SKM-1 (cell line): Measurements from ENCODE around the gene NEIL3.

Source experiments
- DNase-seq: peaks from one replicate; lab custom pipeline; 2025; ENCODE audit not compliant: unreplicated experiment; lab: John Stamatoyannopoulos, UW

NEIL3 gene

DNA sequence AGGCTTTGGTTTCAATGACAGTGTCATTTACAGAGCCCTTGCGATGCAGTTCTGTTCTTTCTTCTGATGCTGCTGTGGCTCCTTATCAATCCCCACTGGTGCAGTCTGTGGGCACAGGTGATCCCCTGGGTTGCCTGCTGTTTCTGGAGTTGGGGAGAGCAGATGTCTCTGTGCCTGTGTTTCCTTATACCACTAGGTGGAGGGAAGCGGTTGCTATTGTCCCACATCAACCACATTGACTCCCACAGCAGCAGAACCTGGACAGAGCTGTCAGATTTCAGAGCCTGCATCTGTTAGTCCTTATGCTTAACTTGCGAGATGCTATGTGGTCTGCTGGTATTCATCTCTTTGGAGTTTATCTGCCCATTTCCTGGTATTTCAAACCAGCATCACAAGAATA lies 57.7 kb downstream of the NEIL3 start:
- no peak for DNase-seq

DNA sequence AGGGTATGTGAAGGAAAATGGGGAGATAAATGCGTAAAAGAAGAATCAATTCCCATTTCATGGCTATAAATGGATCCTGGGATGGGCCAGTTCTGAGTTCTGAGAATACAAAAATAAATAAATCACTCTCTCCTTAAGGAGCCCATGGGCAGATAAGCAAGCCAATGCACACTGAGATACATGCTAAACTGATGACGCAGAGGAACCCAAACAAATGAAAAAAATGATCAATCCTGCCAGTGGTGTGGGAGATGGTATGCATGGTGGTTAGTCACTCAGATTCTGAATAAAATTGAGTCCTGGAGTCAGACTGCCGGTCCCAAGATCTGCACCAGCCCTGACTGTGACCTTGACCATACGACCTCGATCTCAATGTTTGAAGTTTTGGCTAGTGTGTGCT lies 59.7 kb downstream of the NEIL3 start:
- no peak for DNase-seq

GRCh38 chr4:177371461-177371860 lies 61.8 kb downstream of the NEIL3 start:
- DNase-seq, result no peak

- no peak for DNase-seq
Measured at GRCh38 chr4:177374966-177375365, 65.3 kb downstream of the NEIL3 start.

GRCh38 chr4:177375372-177375771 lies 65.7 kb downstream of the NEIL3 start:
- DNase-seq, result no peak

DNA sequence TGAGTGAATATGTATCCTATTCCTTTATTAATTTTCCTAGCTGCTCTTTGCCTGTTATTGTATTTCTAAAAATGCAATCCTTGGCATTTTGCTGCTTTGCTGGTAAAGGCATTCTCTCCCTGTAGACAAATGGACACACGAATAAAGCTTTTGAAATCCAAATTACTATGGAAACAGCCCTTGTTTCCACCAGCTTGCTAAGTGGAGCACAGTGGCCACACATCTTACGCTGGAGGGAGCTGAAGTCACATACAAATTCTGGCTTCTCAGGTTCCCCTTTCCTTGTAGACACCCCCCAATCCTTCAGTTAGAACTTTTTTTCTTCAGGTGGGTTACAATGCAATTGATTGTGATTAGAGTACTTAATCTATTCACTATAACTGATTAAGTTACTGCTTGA lies 66.3 kb downstream of the NEIL3 start:
- DNase-seq, result no peak

- DNase-seq, result no peak
Measured at GRCh38 chr4:177380730-177381287, 71.1 kb downstream of the NEIL3 start.

DNA sequence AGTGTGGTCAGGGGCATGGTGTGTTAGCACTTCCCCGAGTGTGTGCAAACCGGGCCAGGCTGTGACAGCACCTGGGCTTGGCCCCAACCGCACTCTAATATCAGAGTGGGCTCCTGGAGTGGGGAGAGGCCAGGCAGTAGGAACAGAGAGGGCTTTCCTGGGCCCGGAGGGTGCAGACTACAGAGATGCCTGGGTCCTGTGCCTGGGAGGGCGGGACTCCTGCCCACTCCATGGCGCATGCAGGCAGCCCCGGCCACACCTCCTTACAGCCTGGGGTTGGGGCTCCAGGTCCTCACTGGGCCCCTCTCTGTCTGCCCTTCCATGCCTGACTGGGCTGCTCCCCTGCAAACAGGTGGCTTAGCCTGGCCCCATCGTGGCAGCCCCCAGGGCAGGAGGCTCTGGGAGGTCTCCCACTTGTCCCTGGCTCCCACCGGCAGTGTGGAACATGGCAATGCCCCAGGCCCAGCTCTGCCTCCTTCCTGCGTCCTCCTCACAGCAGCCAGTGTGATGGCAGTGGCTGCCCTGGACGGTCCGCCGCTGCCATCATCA lies 72.2 kb downstream of the NEIL3 start:
- no peak for DNase-seq

GRCh38 chr4:177384856-177385397 lies 75.3 kb downstream of the NEIL3 start:
- no peak for DNase-seq

- no peak for DNase-seq
Measured at GRCh38 chr4:177385576-177386277, 76.1 kb downstream of the NEIL3 start.

DNA sequence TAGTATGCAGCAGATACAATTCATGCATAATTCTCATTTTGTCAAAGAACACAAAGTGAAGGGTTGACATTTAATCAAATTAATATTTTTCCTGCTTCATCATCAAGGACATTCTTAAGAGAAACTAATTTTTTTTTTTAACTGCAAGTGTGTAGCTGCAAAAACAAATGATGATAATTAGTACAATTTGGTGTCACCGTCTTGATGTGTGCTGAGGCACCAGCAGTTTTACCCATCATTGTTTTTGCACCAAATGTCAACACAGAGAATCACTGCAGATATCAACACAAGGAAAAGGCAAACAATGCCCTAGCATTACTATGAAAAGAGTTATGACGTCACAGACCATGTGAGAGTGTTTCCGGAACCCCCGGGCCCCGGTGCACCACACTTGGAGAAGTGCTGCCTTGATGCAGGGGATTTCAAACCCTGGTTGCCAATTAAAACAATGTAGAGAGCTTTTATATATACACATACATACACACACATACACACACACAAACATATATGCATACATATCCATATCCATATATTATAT lies 76.7 kb downstream of the NEIL3 start:
- no peak for DNase-seq

DNA sequence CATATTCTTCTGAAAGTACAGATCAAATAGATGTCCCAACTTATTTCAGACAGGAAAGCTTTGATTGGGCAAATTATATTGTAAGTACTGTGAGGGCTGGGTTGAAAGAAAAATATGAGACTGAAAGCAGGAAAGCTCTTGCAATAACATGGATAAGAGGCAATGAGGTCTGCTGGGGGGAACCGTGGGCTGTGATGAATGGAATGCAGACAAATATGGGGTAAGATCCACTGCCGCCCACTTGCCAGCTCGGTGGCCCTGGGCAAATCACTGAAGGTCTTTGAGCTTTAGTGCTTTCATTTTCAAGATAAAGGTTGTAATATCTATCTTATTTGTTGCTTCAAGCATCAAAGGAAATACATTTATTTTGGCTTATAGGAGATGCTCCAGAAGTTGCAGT lies 81.6 kb downstream of the NEIL3 start:
- DNase-seq, result no peak

GRCh38 chr4:177391953-177392352 lies 82.3 kb downstream of the NEIL3 start:
- DNase-seq, result no peak

DNA sequence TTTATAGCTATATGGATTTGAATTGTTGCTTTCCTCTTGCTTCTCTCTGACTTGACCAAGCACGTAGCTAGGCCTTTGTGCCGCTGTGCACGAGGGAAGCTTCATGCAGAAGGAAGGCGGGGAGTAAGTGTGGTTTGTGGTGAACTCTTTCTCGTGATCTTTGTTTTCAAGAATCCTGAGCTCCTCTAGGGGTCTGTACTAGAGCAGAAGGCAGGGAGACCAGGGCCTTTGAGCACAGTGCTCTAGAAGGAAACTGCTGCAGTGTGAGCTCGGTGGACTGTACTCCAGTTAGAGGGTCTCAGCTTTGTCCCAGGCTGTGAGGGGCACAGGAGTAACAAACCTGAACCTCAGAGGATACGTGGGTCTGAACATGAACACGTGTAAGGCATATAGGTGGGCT lies 83.6 kb downstream of the NEIL3 start:
- no peak for DNase-seq

DNA sequence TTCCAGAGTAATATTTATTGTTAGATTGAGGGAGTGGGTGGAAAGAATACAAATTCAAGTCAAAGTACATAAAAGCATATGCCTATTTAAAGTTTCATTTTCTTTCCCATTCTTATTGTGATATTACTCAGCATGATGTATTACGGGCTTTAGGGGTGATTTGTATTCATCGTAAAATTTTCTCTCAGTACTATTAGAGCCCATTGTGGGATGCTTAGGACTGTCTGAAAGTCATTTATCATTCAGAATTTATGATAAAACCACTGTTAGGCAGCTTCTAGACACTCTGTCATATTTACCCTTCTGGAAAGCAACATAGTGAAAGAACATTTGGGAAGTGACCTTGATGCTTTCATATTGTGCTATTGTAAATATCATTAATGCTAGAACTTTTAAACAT lies 86.7 kb downstream of the NEIL3 start:
- DNase-seq, result no peak

- no peak for DNase-seq
Measured at GRCh38 chr4:177400030-177400429, 90.4 kb downstream of the NEIL3 start.

DNA sequence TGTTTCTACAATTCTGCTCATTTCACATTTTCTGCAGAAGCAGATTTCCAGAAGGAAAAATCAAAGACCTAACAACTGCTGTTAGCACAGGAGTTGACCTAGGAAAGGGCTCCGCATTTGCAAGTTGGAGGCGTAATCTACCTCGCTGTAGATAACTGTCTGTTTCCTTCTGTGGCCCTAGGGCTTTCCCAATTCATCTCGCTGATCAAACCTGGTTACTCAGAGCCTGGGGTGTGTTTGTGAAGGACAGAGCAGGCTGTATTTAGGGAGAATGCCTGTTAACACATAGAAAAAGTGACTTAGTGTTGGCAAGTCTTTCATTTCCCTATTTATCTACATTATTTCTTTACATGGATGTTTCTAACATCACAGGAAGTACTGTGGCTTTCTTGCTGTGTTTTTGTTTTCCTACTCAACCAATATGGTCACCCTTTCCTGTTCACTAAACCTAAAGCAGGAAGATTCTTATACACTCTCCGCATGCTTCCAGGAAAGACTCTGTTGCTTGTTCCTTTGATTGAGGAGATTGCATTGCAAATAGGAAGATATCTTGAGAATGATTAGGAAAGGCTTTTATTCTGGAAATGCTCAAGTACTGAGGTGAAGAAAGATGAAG lies 92.1 kb downstream of the NEIL3 start:
- DNase-seq, result no peak

- no peak for DNase-seq
Measured at GRCh38 chr4:177403746-177404145, 94.1 kb downstream of the NEIL3 start.

DNA sequence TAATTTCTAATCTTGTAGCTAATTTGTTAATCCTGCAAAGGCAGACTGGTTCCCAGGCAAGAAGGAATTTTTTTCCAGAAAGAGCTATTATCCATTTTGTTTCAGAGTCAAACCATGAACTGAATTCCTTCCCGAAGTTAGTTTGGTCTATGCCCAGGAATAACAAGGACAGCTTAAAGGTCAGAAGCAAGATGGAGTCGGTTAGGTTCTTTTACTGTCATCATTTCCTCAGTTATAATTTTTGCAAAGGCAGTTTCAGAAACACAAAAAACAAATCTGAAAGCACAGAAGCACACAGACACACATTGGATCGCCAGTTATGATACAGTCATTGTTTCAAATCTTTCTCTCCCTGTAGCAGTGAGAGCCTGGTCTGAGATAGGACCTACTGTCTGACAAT lies 94.7 kb downstream of the NEIL3 start:
- no peak for DNase-seq

- DNase-seq, result no peak
Measured at GRCh38 chr4:177404986-177405385, 95.3 kb downstream of the NEIL3 start.

- DNase-seq, result no peak
Measured at GRCh38 chr4:177405508-177405907, 95.8 kb downstream of the NEIL3 start.

DNA sequence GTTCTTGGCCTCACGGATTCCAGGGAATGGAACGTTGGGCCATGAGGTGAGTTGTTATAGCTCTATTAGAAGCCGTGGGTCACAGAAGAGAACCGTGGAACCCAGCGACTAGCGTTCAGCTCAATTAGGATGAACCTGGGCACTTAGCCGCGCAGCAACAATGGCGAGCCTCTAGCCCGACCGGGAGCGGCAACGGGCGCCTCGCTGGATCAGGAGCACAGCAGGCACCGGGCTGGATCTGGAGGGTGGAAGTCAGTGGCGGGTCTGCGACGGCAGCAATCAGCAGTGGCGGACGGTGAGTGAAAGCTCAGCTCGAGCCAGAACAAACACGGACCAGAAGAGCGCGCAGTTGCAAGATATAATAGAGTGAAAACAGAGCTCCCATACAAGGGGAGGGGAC lies 98.3 kb downstream of the NEIL3 start:
- no peak for DNase-seq
